GM19372 (cell line): ENCODE results near the gene UXS1.

ENCODE experiments used
- ATAC-seq: cut with Tn5 transposase; IDR thresholded peaks from one replicate; pipeline ENCODE4 v1.9.1; 2021; ENCODE audit warnings: mild to moderate bottlenecking, low read depth, moderate library complexity; ENCODE audit not compliant: unreplicated experiment

Gene UXS1

DNA sequence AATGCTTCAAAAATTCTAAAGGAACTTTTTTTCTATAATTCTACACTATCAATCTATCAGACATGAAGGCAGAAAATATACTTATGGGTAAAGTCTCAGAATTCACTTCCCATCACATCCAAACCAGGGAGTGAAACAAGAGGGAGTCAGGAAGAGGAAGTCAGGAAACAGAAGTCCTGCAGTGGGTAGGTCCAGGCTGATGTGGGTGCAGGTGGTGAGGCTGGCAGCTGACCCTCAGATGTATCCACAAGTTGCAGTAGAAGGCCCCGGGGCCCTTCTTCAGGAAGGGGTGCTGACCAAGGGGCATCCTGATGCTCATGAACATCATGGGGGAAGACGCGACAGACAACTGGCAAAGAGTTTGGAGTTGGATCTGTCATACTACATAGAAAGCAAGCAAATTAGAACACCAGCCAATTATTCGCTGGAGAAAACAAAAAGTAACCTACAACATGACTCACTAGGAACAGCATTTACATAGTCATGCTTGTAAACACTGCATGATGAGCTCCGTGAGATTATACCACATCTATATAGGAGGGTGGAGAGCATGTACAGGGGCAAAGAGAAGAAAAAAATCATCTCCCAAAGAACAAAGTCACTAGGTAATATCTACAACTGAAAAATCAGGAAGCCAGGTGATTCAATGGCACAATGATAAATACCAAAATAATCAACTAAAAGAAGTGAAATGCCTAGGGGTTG, 4.2 kb downstream of the UXS1 start:
- ATAC-seq = no peak

GRCh38 chr2:106189325-106189724, 4.8 kb downstream of the UXS1 start:
- ATAC-seq = no peak

DNA sequence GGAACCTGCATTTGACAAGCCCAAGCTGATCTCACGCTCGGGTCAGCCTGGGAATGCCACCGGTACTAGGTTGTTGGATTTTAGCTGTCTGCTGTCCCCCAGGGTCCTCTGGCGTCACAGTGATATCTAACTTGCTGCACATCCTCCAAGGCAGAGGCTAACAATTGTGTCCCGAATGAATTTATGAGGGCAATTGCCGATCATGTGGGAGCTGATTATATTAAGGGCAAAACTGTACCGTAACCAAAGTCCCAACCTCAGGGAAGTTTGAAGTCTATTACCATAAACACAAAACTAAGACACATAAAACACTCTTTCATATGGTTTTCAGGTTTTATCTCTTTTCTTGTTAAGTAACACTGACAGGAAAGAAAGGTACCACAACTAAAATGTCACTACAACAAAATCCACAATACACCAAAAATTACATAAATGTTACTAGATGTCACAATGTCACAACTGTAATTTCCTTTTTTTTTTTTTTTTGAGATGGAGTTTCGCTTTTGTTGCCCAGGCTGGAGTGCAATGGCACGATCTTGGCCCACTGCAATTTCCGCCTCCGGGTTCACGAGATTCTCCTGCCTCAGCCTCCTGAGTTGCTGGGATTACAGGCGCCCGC, 6.7 kb downstream of the UXS1 start:
- no peak for ATAC-seq

- no peak for ATAC-seq
Observed at GRCh38 chr2:106185475-106186184, 8.5 kb downstream of the UXS1 start.

GRCh38 chr2:106184857-106185256, 9.2 kb downstream of the UXS1 start:
- ATAC-seq = no peak

DNA sequence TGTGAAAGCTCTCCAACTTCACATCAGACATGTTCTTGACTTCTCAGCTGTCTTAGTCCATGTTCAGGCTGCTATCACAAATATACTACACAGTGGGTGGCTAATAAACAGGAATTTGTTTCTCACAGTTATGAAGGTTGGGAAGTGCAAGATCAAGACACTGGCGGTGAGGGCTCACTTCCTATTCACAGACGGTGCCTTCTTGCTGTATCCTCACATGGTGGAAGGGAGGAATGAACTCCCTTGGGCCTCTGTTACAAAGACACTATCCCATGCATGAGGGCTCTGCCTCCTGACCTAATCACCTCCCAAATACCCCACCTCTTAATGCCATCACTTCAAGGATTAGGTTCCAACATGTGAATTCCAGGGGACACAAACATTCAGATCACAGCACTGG, 9.7 kb downstream of the UXS1 start:
- ATAC-seq = no peak

GRCh38 chr2:106183101-106183696, 10.9 kb downstream of the UXS1 start:
- no peak for ATAC-seq

DNA sequence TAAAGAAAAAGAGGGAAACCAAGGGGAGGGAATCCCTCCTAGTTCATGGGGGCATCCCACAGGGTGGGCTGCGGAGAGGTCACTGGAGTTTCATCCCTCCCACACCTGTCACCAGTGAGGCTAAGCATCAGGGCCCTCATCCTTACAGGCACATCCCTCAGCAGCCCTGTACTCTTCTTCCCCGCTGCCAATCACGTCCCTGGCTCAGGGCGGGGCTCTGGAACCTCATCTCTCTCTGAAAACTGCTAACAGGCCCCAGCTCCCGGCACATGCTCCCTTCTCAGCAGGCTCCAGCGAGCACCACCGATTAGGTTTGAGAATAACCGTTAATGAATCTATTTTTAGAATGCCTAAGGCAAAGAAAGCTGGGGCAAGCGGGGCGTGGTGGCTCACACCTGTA, 13.0 kb downstream of the UXS1 start:
- ATAC-seq = no peak

- no peak for ATAC-seq
Observed at GRCh38 chr2:106180602-106181001, 13.5 kb downstream of the UXS1 start.

- no peak for ATAC-seq
Observed at GRCh38 chr2:106178716-106179115, 15.4 kb downstream of the UXS1 start.

- ATAC-seq = no peak
Observed at GRCh38 chr2:106177581-106177980, 16.5 kb downstream of the UXS1 start.

GRCh38 chr2:106176446-106177099, 17.5 kb downstream of the UXS1 start:
- no peak for ATAC-seq

- ATAC-seq = no peak
Observed at GRCh38 chr2:106175086-106175850, 18.8 kb downstream of the UXS1 start.

- ATAC-seq = no peak
Observed at GRCh38 chr2:106174056-106174455, 20.0 kb downstream of the UXS1 start.

GRCh38 chr2:106172649-106173048, 21.5 kb downstream of the UXS1 start:
- no peak for ATAC-seq

GRCh38 chr2:106168657-106169056, 25.4 kb downstream of the UXS1 start:
- peak; percentile 55 for ATAC-seq

GRCh38 chr2:106167067-106167466, 27.0 kb downstream of the UXS1 start:
- no peak for ATAC-seq

GRCh38 chr2:106165561-106165960, 28.5 kb downstream of the UXS1 start:
- ATAC-seq = no peak

GRCh38 chr2:106165029-106165428, 29.1 kb downstream of the UXS1 start:
- no peak for ATAC-seq

GRCh38 chr2:106163948-106164545, 30.1 kb downstream of the UXS1 start:
- no peak for ATAC-seq
